ENCODE results near the gene VWA5B1. TPM values are rescaled to one million over a fixed set of nuclear protein-coding genes. Genes with fewer than 3 reads are reported as not detected.
A peak's percentile ranks its signal among the peaks of the same experiment; 100 is the strongest.

Gene VWA5B1
- total RNA-seq, 1 experiment from 2014 or later: not detected

DNA sequence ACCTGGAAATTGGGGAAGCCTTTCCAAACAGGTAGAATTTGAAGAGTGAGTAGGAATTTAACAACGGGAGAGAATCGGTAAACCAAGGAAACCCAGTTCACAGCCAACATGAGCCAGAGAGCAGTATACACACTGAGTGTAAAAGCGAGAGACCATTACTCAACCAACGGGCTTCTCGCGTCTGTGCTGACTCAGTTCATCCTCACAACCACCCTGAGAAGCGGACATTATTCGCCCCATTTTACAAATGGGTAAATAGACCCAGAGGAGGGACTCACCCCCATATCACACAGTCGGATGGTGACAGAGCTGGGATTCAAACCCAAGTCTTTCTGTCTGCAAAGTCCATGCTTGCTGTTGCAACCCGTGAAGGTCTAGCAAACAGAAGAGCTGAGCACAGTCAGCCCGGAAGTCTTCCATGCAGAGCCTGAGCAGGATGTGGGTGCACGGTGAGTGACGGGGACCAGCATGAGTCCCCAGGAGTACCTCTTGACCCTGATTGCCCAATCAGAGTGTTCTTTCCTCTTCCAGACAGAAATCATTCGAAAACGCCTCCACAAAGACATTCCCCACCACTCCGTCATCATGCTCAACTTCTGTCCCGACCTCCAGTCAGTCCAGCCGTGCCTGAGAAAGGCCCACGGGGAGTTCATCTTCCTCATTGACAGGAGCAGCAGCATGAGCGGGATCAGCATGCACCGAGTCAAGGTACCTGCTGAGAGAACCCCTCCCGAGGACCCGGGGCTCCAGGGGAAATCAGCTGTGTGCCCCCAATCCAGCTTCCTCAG, 32.3 kb downstream of the VWA5B1 start:
- no peak for DNase-seq (ENCODE audit: low read depth)

DNA sequence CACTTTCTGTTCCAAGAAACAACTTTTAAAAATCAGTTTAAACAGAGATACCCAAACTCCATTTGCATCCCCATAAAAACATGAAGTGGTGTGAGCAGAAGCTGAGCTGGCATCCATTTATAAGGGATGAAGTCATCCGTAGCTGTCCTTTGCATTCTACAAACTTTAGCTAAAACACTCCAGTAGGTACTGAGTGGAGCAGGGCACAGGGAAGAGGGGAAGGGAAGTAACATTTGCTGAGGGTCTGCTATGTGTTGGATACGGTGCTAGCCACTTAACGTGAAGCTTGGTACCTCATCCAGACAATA, 32.9 kb downstream of the VWA5B1 start:
- DNase-seq (ENCODE audit: low read depth): no peak

DNA sequence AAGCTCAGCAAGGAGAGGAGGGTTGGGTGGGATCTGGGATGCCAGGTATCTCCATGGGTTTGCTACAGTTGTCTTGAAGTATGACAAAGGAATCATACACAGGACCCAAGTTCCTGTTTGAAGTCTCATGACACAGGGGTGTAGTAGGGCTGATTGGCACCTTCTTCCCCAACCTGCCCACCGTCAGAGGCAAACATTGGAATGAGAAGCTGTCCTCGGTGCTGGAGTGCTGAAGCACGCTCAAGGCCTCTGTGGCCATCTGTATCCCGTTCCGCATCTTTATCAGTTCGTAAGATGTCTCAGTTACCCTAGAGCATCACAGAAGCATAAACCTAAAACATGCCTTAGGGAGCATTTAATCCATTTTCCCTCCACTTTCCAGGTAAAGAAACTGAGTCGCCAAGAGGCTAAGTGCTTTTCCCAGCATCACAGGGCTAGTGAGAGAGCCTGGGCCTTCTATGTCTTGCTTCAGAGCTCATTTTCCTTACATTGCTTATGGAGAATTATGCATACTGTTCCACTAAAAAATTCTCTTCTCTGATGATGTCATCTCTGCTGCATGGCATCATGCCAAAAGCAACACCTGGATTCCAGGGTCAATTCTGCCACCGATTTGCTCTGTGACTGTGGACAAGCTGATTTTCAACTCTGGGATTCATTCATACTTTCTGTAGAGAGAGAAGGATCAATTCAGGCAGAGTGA, 34.2 kb downstream of the VWA5B1 start:
- DNase-seq (ENCODE audit: low read depth): no peak

DNA sequence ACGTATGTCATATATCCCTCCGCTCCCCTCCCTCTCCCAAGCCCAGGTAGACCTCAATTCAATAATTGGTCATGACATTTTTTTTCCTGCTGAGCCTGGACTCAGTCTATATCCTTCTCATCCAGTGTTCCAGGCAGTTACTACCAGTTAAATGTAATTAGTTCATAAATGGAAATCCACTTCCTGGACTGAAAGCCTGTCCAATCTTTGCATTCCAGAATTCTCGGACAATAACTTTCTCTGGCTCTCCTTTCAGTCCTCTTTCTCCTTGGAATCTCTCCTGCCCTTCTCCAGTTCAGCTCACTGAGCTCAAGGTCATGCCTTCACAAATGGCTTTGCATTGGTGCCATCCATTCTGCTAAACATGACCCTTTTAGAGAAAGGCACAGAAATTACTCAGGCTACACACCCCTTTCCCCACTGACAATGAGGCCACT, 34.8 kb downstream of the VWA5B1 start:
- DNase-seq (ENCODE audit: low read depth): no peak

DNA sequence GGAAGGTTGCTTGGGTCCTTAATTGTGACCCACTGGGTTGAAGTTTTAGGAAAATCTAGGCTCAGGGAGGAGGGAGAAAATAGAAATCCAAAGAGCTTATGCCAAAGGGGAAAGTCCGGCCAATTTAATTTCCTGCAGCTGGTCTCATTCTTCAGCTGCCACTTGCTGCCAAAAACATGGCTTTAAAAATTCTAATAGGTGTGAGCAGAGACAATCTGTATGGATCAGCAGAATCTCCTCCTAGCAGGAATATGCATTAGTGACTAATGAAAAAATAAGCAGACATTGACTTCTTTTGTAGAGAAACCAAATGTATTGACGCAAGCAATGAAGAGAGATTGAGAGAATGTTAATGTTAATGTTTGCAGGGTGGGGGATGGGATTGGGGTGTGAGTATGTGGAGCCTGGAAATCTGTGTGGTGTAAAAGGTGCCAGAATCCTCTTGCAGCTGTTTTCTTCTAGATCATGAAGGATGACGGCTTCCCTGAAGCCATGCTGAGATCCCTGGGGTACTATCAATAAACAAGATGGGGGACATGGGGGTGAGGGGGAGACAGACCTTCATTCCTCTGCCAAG, 35.3 kb downstream of the VWA5B1 start:
- DNase-seq (ENCODE audit: low read depth): peak; percentile 8

DNA sequence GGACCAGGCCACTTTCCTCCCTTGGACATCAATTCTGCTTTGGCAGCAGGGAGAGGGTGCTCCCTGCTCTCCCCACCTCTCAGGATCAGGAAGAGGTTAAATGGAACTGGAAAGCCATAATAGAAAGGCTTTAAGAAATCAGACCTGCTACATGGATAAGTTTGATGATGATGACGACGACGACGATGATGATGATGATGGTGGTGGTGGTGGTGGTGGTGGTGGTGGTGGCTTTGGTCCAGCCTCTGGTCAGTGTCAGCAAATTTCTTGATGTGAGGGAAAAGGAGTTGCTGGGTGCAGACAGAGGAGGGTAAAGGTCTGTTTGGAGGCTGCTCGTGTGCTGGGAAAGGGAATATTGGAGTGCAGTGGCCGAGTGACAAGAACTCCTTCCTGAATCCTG, 36.8 kb downstream of the VWA5B1 start:
- DNase-seq (ENCODE audit: low read depth): no peak

DNA sequence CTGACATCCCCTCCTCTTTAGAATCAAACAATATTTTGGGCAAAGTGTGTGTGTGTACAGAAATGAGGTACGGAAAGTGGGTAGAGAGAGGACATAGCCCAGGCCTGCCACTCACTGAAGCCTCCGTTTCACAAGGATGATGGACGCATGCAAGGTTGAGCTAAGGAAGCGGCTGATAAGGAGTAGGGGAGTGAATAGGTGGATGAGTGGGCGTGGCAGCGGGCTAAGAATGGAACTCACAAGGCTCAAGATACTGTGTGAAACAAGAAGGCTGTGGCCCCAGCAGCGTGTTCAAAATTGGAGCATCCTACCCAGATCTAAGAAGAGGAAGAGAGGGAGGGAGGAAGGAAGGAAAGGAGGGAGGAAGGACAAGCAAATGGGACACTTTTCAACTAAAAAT, 37.5 kb downstream of the VWA5B1 start:
- DNase-seq (ENCODE audit: low read depth): no peak

DNA sequence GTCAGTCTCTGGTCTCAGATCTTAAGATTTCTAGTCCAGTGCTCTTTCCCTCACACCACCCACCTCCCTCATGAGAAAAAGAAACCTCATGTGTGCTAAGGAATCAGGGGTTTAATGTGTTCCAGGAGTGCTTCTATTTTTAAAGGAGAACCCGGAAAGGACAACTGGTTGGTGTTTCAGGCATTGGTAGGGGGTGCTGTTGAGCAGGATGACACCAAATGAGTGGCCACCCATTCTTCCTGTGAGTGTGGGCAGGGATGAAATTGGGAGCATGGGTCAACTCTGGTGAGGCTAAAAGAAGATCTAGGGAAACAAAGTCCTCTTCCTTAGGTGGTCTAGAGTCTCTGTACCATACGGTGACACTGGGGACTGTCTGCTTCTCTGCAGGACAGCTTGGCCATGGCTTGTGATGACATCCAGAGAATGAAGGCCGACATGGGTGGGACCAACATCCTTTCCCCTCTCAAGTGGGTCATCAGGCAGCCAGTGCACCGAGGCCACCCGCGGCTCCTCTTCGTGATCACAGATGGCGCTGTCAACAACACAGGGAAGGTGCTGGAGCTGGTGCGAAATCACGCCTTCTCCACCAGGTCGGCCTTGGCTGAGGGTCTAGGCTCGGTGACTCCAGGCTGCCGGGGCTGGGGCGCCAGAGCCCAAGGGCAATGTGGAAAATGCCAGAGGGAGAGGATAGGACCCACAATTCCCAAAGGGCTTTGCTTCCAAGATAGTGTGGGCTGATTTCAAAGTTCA, 39.3 kb downstream of the VWA5B1 start:
- no peak for DNase-seq (ENCODE audit: low read depth)

DNA sequence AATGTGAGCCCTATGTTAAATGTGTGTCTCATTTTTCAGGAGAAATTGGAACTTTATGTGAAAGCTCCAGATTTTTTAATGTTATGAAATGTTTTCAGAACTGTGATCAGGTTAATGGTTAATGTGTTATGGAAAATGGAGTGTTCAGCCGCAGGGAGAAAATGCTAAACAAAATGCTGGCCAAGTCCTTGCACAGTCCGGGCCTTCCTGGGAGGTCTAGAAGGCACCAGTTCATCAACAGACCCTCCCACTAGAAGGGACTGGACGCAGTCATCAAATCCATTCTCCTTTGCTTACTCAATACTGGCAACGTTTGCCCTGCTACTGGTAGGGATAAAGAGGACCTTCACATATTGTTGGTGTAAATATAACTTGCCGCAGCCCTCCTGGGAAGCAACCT, 43.4 kb downstream of the VWA5B1 start:
- DNase-seq (ENCODE audit: low read depth): no peak

DNA sequence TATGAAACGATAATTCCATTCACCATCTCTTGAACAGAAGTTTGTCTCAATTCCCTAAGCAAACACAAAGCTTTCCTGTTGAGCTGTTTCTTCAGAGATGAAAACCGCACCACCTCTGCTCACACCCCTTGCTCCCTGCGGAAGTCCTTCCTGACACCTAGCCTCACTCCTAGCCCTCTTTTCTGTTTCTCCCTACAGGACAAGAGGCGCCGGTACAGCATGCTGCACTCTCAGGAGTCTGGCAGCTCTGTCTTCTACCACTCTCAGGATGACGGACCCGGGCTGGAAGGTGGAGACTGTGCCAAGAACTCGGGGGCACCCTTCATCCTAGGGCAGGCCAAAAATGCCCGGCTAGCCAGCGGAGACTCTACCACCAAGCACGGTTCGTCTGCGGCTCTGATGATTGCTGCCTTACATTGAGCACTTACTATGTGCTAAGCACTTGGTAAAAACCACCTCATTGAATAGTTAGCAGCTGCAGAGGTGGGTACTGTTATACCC, 45.5 kb downstream of the VWA5B1 start:
- DNase-seq (ENCODE audit: low read depth): no peak

DNA sequence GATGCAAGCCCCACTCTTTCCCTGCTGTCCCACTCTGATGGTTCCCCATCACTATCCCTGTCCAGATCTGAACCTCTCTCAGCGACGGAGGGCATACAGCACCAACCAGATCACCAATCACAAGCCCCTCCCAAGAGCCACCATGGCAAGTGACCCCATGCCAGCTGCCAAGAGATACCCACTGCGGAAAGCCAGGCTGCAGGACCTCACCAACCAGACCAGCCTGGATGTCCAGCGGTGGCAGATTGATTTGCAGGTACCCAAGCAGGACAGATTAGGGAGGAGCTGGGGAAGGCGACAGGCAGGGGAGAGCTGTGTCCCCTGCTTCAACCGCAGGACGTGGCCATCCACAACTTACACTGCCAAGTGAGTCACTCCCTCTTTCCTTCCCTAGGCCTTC, 46.9 kb downstream of the VWA5B1 start:
- DNase-seq (ENCODE audit: low read depth): no peak

DNA sequence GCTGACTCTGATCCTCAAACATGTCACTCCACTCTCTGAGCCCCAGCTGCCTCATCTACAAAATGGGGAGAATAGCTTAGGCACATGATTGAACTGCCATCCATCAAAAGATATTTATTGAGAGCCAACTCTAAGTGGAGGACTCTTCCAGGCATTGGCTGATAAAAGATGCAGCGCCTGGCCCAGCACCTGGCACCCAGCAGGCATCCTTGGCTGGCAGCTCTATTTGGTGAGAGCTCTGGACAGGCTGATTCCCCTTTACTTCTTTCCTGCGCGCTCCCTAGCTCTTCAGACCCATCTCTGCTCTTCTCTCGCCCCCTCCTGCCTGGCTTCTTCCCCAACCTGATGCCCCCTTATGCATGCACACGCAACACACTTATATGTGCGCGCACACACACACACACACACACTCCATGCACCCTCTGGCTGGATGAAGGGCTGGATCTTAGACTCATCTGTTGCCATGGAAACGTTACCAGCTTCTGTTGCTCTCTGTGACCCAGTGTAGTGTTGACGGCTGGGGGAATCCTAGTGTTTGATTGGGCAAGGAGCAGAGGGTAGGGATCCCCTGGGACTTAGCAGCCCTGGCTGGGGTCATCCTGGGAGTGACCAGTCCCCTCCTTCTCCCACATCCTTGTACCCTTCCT, 49.3 kb downstream of the VWA5B1 start:
- DNase-seq (ENCODE audit: low read depth): peak; percentile 10

DNA sequence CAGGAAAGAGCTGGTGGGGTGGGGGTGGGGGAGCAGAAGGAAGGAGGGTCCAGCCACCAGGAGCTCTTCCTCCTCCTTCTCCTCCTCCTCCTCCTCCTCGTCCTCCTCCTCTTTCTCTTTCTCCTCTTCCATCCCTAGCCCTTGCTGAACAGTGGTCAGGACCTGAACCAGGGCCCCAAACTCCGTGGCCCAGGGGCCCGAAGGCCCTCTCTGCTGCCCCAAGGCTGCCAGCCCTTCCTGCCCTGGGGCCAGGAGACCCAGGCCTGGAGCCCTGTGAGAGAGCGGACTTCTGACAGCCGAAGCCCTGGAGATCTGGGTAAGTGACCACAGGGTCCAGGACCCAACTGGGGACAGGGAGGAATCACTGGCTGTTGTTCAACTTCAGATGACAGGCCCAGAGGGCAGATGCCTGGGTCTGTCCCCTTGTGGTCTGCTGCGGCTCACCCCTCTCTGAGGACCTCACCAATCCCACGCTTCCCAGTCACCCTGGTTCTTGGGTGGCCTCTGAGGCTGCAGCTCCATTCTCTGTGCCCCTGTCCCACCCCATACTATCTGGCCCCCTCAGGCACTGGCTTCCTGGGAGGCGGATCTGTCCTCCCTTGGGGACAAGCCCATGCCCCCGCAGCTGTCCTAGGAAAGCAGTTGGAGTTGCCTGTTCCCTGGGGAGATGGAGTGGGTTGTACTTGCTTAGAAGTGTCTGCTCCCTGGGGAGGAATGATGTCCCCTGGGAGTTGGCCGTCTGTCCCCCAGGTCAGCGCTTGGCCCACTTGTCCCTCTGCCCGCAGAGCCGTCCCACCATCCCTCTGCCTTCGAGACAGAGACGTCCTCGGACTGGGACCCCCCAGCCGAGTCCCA, 51.8 kb downstream of the VWA5B1 start:
- DNase-seq (ENCODE audit: low read depth): no peak

DNA sequence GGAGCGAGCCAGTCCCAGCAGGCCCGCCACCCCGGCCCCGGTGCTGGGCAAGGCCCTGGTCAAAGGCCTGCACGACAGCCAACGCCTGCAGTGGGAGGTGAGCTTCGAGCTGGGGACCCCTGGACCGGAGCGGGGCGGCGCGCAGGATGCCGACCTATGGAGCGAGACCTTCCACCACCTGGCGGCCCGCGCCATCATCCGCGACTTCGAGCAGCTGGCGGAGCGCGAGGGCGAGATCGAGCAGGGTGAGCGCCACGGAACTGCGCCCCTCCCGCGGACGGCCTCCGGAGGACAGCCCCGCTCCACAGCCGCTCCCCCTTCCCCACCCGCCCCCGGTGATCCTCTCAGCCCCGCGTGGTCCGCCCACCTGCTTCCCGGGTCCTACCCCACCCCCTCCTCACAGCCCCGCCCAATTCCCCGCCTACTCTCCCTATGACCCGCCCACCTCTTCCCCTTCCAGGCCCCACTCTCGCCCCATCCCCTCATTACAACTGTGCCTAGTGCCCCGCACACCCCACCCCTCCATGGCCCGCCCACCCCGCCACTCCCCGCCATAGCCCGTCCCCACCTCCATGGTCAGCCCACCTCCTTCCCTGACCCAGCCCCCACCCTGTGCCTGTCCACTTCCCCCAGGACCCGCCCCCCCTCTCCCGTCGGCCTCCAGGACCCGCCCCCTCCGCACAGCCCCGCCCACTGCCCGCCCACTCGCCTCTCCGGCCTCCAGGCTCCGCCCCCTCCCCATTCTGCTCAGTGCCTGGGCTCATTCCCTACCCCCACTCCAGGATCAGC, 52.7 kb downstream of the VWA5B1 start:
- DNase-seq (ENCODE audit: low read depth): no peak

DNA sequence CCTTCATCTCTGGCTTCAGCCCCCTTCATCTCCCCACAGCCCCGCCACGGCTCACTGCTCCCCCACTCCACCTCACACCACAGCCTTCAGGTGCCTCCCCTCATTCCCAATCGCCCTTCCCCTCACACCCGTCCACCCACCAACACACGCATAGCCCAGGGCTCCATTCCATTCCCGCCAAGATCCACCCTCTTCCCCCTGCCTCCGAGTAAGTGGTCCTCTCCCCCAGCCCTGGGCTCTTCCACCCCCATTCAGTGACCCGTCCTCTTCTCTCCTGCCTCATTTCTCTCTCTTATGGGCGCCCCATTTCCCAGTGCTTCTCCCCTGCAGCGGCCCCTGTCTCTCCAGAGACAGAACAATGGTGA, 53.2 kb downstream of the VWA5B1 start:
- DNase-seq (ENCODE audit: low read depth): no peak

DNA sequence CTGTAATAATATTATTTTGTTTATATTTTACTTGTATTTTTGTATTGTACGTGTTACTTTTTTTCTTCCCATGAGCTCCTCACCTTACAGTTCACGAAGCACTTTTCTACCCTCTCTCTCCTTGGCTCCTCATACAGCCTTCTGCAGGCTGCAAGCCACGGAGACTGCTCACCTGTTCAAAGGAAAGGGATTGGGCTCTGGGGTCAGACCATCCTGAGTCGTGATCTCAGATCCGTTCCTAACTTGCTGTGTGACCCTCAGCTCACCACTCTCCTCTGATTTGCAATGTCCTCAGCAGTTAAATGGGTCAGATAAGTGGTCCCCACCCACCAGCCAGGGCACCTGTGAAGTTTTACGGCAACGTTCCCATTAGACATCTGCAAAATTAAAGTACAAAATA, 54.1 kb downstream of the VWA5B1 start:
- no peak for DNase-seq (ENCODE audit: low read depth)

DNA sequence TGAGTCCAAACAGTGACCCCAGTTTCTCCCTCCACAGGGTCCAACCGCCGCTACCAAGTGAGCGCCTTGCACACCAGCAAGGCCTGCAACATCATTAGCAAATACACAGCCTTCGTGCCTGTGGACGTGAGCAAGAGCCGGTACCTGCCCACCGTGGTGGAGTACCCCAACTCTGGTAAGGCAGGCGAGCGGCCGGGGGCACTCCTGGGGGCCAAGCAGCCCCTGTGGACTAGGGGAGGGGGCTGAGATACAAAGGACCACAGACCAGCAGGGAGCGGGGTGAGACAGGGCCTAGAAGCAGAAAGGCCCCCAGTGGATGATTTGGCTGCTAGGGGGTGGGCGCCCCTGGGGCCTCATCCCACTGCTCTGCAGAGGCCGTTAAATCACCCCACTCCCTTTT, 54.7 kb downstream of the VWA5B1 start:
- DNase-seq (ENCODE audit: low read depth): no peak

DNA sequence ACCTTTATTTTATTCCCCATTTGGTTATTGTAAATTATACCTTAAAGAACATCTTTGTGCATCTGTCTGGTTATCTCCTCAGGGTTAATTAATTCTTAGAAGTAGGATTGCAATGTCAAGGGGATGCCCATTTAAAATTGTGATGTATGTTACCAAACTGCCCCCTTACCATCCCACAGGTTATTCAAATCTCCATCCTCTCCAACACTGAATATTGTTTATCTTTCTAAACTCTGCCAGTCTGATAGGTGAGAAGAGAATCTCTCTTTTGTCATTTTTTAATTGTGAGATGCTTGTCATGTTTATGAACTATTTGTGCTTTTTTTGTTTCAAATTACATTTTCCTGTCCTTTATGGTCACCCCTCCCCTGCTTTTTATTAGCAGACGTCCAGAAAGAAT, 55.8 kb downstream of the VWA5B1 start:
- DNase-seq (ENCODE audit: low read depth): no peak

DNA sequence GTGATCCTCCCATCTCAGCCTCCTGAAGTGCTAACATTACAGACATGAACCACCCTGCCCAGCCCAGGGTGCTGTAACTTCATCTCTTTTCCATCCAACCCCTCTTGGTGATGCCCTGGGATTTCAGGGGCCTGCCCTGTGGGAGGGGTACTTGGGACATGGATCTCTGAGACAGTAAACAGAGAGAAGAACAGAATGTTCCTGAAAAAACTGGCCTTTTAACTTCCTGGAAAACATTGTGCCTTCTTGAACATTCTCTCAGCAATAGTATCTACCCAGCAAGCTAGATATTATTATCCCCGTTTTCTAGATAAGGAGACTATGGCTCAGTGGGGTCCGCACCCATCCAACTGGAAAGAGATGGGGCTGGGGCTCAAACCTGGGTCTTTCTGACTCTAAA, 57.0 kb downstream of the VWA5B1 start:
- no peak for DNase-seq (ENCODE audit: low read depth)

DNA sequence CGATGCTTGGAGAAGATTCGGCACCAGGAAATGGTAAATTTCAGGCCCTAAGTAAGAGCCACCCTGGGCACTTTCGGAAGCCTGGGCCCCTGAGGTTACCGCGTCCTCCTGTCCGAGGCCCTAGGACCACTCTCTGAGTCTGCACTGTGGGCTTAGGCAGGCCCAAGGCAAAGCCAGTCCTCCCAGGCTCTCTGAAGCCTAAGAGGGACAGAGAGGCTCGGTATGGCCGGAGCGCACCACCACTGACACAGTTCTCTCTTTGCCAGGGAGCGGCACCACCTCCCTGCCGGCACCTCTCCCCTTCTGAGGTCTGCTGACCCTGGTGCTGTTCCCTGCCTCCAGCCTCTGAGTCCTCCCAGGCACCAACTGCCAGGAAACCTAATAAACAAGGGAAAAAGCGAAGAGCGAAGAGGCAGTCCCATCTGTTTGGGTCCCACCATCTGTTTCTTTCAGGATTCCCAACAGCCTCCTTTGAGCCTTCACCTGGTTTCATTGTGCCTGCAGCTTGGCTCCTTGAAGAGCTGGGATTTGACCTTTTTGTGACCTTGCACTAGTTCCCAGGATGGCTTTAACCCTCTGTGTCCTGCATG, 57.7 kb downstream of the VWA5B1 start:
- no peak for DNase-seq (ENCODE audit: low read depth)
